SK-N-SH (cell line): ENCODE results near the gene TEP1. TPM values are rescaled to one million over a fixed set of nuclear protein-coding genes. Genes with fewer than 3 reads are reported as not detected.

ENCODE experiments used
- CTCF ChIA-PET: fragments of 300-600, 350-600 bp; formaldehyde crosslinking; extraction: SDS; loops from one replicate; lab custom pipeline; 2021; lab: Yijun Ruan, JAX
- POLR2A ChIA-PET: fragments of 350-600 bp; sonication (Branson Sonifier 250); formaldehyde crosslinking; extraction: SDS; loops from one replicate; lab custom pipeline; 2020; ENCODE audit warnings: antibody characterized with exemption, inconsistent platforms; lab: Yijun Ruan, JAX
- DNase-seq: peaks from one replicate; pipeline ENCODE4 v3.0.0; 2012
- H2AFZ ChIP-seq: fragments of 200-600 bp; sonication (generic); 2 replicates; pipeline ENCODE4 v1.8.1; 2016; ENCODE audit warnings: antibody characterized with exemption, mild to moderate bottlenecking, low read depth
- H3F3A ChIP-seq: fragments of 200-600 bp; sonication (generic); replicated peaks from 2 replicates; pipeline ENCODE3; 2016; ENCODE audit warnings: antibody characterized with exemption, mild to moderate bottlenecking; ENCODE audit not compliant: insufficient read depth
- H3K27ac ChIP-seq, 2 experiments: fragments of 200-500 bp in 1 of 2; fragments of 200-600 bp in 1 of 2; sonication (Bioruptor generic) in 1 of 2; sonication (generic), shearing (Covaris generic) in 1 of 2; 2 replicates each; pipeline versions ENCODE4 v1.5.1 to v1.6.1; 2014 to 2016; ENCODE audit warnings: low read depth in 2 of 2, inconsistent platforms in 1 of 2, low read length in 1 of 2, mild to moderate bottlenecking in 1 of 2, mixed read lengths in 1 of 2
- H3K27me3 ChIP-seq: fragments of 200-600 bp; sonication (generic), shearing (Covaris generic); 2 replicates; pipeline ENCODE4 v1.6.1; 2016; ENCODE audit warnings: mixed run types; ENCODE audit not compliant: insufficient read depth
- H3K36me3 ChIP-seq, 2 experiments: fragments of 200-500 bp in 1 of 2; fragments of 200-600 bp in 1 of 2; sonication (Bioruptor generic) in 1 of 2; sonication (generic) in 1 of 2; replicated peaks in 1 of 2; 2 replicates each; pipeline versions ENCODE3 to v1.5.1; 2014 to 2016; ENCODE audit warnings: low read length in 1 of 2, mild to moderate bottlenecking in 1 of 2; ENCODE audit not compliant: insufficient read depth in 2 of 2, control insufficient read depth in 1 of 2
- H3K4me1 ChIP-seq, 2 experiments: fragments of 200-500 bp in 1 of 2; fragments of 200-600 bp in 1 of 2; sonication (Bioruptor generic) in 1 of 2; sonication (generic), shearing (Covaris generic) in 1 of 2; 2 replicates each; pipeline versions ENCODE4 v1.5.1 to v1.6.1; 2014 to 2016; ENCODE audit warnings: low read depth in 1 of 2, low read length in 1 of 2, mixed run types in 1 of 2; ENCODE audit not compliant: insufficient read depth in 2 of 2, control insufficient read depth in 1 of 2
- H3K4me2 ChIP-seq: fragments of 200-600 bp; sonication (generic), shearing (Covaris generic); 2 replicates; pipeline ENCODE4 v1.6.1; 2017; ENCODE audit warnings: mixed run types
- H3K4me3 ChIP-seq, 2 experiments: fragments of 200-500 bp in 1 of 2; fragments of 200-600 bp in 1 of 2; sonication (Bioruptor generic) in 1 of 2; sonication (generic), shearing (Covaris generic) in 1 of 2; 2 replicates each; pipeline versions ENCODE4 v1.5.1 to v1.8.1; 2014 to 2016; ENCODE audit warnings: low read depth in 2 of 2, inconsistent platforms in 1 of 2, low read length in 1 of 2, mild to moderate bottlenecking in 1 of 2, mixed read lengths in 1 of 2, moderate library complexity in 1 of 2
- H3K79me2 ChIP-seq: fragments of 200-600 bp; sonication (generic); 2 replicates; pipeline ENCODE4 v1.8.1; 2017; ENCODE audit warnings: mild to moderate bottlenecking; ENCODE audit not compliant: insufficient read depth
- H3K9ac ChIP-seq: fragments of 200-600 bp; sonication (generic); 2 replicates; pipeline ENCODE4 v1.6.1; 2017; ENCODE audit warnings: mixed run types
- H3K9me2 ChIP-seq: fragments of 200-600 bp; sonication (generic); 2 replicates; pipeline ENCODE4 v1.6.1; 2017; ENCODE audit warnings: mixed run types
- H3K9me3 ChIP-seq: fragments of 200-600 bp; sonication (generic); 2 replicates; pipeline ENCODE4 v1.6.1; 2017; ENCODE audit warnings: mixed run types, mild to moderate bottlenecking, moderate library complexity
- H4K20me1 ChIP-seq: fragments of 200-600 bp; sonication (generic); 2 replicates; pipeline ENCODE4 v1.6.1; 2017; ENCODE audit warnings: mild to moderate bottlenecking, mixed run types; ENCODE audit not compliant: insufficient read depth
- CTCF ChIP-seq: fragments of 200-600 bp; sonication (generic); IDR thresholded peaks from 2 replicates; pipeline ENCODE4 v1.6.1; 2017; ENCODE audit warnings: antibody characterized with exemption, mild to moderate bottlenecking, moderate library complexity
- FOSL2 ChIP-seq: IDR thresholded peaks from 2 replicates; pipeline ENCODE4 v1.4.0; 2012; ENCODE audit warnings: low read depth, mild to moderate bottlenecking, moderate library complexity, borderline replicate concordance
- FOXM1 ChIP-seq: IDR thresholded peaks from 2 replicates; pipeline ENCODE4 v1.4.0; 2012; ENCODE audit warnings: low read depth, mild to moderate bottlenecking
- POLR2AphosphoS5 ChIP-seq: IDR thresholded peaks from 2 replicates; pipeline ENCODE4 v1.6.1; 2012; ENCODE audit warnings: low read depth, low read length
- RAD21 ChIP-seq: IDR thresholded peaks from 2 replicates; pipeline ENCODE4 v1.6.1; 2012; ENCODE audit warnings: mild to moderate bottlenecking, low read length
- RFX5 ChIP-seq: IDR thresholded peaks from 2 replicates; pipeline ENCODE4 v1.6.1; 2012; ENCODE audit warnings: mild to moderate bottlenecking, improper control_type of control experiment, low read length
- SMC3 ChIP-seq: IDR thresholded peaks from 2 replicates; pipeline ENCODE4 v1.6.1; 2012; ENCODE audit warnings: low read depth, low read length, improper control_type of control experiment
- TCF12 ChIP-seq: IDR thresholded peaks from 2 replicates; pipeline ENCODE4 v1.4.0; 2012
- YY1 ChIP-seq: IDR thresholded peaks from 2 replicates; pipeline ENCODE4 v1.4.0; 2012; ENCODE audit warnings: low read depth, mild to moderate bottlenecking
- ZBTB33 ChIP-seq: IDR thresholded peaks from 2 replicates; pipeline ENCODE4 v1.4.0; 2012; ENCODE audit warnings: low read depth, borderline replicate concordance
- WGBS: methylation state at CpG from one replicate; pipeline ENCODE4 v1.1.6; 2017; ENCODE audit warnings: low lambda C conversion rate; 5-methylcytosine and 5-hydroxymethylcytosine counted together
- polyA plus RNA-seq, 3 experiments: library from polyadenylated mRNA; depleted of rRNA; stranded (reverse); fragments of >200 nt; gene quantifications; 2 replicates each; pipeline ENCODE4 v1.2.3, GENCODE V29; 2012

Gene TEP1
- polyA plus RNA-seq, 1 of the 3 experiments (the other 2 are of a cell fraction) = 12.1 TPM

- Histone ChIP-seq H3K27me3 (no peaks in the 10 kb centered on the region), H3F3A (no peaks in the 10 kb centered on the region), H3K4me2 (no peak overlapping the region), H3K4me1 (no peaks in the 10 kb centered on the region), H3K9me2 (no peaks in the 10 kb centered on the region), H3K79me2 (no peaks in the 10 kb centered on the region), H3K27ac (no peak overlapping the region), H3K9me3 (no peaks in the 10 kb centered on the region), H2AFZ (no peak overlapping the region), H3K36me3 (peaks cover 57 to 65% of the 10 kb centered on the region in 2 experiments), H3K4me3 (no peak overlapping the region), H4K20me1 (no peaks in the 10 kb centered on the region), H3K9ac (no peak overlapping the region)
- POLR2A ChIA-PET = no interaction called here
- CTCF ChIA-PET = interaction anchor here (1.9 kb wide), 1 partner anchor 29 kb away, joined by 5 read pairs; no protein-coding TSS in a partner anchor
- no peak for DNase-seq
- TF ChIP-seq FOSL2 (no peak), YY1 (no peak), ZBTB33 (no peak), POLR2AphosphoS5 (no peak), TCF12 (no peak), SMC3 (no peak), RFX5 (no peak)
- WGBS = 80% methylated on average over 3 of the region's 3 CpGs
Measured at GRCh38 chr14:20356422-20356821, 56.9 kb downstream of the TEP1 start.

GRCh38 chr14:20350860-20351259 is 62.4 kb downstream of the TEP1 start:
- Histone ChIP-seq H3K27me3 (no peaks in the 10 kb centered on the region), H3K36me3 (peaks cover 33 to 80% of the 10 kb centered on the region in 2 experiments), H3K4me1 (no peaks in the 10 kb centered on the region), H3K9me2 (no peaks in the 10 kb centered on the region), H3K9me3 (no peaks in the 10 kb centered on the region), H4K20me1 (no peaks in the 10 kb centered on the region), H3K79me2 (no peaks in the 10 kb centered on the region), H3K4me3 (no peak overlapping the region), H3K9ac (no peak overlapping the region), H3K27ac (no peak overlapping the region), H3K4me2 (no peak overlapping the region), H3F3A (peaks cover 15% of the 10 kb centered on the region), H2AFZ (no peak overlapping the region)
- TF ChIP-seq RFX5 = no peak
- TF ChIP-seq RAD21 = 0 out of 2 replicates have a peak, but pooled peaks have one; percentile 17
- TF ChIP-seq CTCF = peak; percentile 40
- no peak for TF ChIP-seq FOXM1
- POLR2A ChIA-PET = no interaction called here
- CTCF ChIA-PET = interaction anchor here (0.9 to 1.5 kb wide), 4 partner anchors 9 to 65 kb away, joined by 3 to 5 read pairs (median 3); no protein-coding TSS in a partner anchor
- DNase-seq = no peak
